ENCODE results near the gene REEP5. TPM values are rescaled to one million over a fixed set of nuclear protein-coding genes. Genes with fewer than 3 reads are reported as not detected.

The REEP5 gene
- total and polyA plus RNA-seq, 2 of the 4 experiments (the other 2 are of a cell fraction) = 49.3 to 82.0 TPM

DNA sequence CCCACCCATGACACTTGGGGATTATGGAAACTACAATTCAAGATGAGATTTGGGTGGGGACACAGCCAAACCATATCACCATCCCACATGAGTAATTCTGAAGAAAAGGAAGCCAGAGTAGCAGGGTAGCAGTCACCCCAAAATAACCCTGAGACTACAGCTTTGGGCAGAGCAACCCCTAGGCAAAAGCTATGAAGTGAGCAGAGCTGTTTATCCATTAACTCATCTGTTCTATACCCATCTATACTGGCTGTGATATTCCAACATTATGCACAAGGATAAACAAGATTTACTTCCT lies 12.3 kb upstream of the REEP5 start:
- no peak overlapping the region for H2BK5ac ChIP-seq (ENCODE audit: low read depth, low read length, poor library complexity, severe bottlenecking)
- H3K23ac ChIP-seq (ENCODE audit: low read depth, low read length) = no peak overlapping the region
- no peak overlapping the region for H2AK9ac ChIP-seq (replicated peaks; ENCODE audit: low read depth, low read length, poor library complexity)
- ChIA-PET CTCF (interaction anchor here (0.6 to 1.4 kb wide), 2 partner anchors 13 to 1231 kb away, joined by 4 to 6 read pairs; no protein-coding TSS in a partner anchor), POLR2A (ENCODE audit: unreplicated experiment) (no interaction called here)
- no peak for TF ChIP-seq CEBPB (IDR thresholded peaks at IDR 0.05; ENCODE audit: low read depth, low read length)
- TF ChIP-seq MAZ (IDR thresholded peaks at IDR 0.05; ENCODE audit: borderline replicate concordance, low read depth, low read length) = no peak
- TF ChIP-seq RFX5 (IDR thresholded peaks at IDR 0.05; ENCODE audit: low read depth, low read length) = no peak
- no peak for TF ChIP-seq BHLHE40 (IDR thresholded peaks at IDR 0.05; ENCODE audit: low read depth, low read length)
- TF ChIP-seq MAFK (IDR thresholded peaks at IDR 0.05; ENCODE audit: low read depth, low read length) = no peak
- TF ChIP-seq, protein P1, sequence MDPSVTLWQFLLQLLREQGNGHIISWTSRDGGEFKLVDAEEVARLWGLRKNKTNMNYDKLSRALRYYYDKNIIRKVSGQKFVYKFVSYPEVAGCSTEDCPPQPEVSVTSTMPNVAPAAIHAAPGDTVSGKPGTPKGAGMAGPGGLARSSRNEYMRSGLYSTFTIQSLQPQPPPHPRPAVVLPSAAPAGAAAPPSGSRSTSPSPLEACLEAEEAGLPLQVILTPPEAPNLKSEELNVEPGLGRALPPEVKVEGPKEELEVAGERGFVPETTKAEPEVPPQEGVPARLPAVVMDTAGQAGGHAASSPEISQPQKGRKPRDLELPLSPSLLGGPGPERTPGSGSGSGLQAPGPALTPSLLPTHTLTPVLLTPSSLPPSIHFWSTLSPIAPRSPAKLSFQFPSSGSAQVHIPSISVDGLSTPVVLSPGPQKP (IDR thresholded peaks at IDR 0.05; ENCODE audit: borderline replicate concordance, low read depth, low read length) = no peak
- no peak for TF ChIP-seq MXI1 (IDR thresholded peaks at IDR 0.05; ENCODE audit: borderline replicate concordance, low read depth, low read length)
- no peak for TF ChIP-seq RCOR1 (IDR thresholded peaks at IDR 0.05; ENCODE audit: insufficient replicate concordance, low read length)
- TF ChIP-seq, protein P2, sequence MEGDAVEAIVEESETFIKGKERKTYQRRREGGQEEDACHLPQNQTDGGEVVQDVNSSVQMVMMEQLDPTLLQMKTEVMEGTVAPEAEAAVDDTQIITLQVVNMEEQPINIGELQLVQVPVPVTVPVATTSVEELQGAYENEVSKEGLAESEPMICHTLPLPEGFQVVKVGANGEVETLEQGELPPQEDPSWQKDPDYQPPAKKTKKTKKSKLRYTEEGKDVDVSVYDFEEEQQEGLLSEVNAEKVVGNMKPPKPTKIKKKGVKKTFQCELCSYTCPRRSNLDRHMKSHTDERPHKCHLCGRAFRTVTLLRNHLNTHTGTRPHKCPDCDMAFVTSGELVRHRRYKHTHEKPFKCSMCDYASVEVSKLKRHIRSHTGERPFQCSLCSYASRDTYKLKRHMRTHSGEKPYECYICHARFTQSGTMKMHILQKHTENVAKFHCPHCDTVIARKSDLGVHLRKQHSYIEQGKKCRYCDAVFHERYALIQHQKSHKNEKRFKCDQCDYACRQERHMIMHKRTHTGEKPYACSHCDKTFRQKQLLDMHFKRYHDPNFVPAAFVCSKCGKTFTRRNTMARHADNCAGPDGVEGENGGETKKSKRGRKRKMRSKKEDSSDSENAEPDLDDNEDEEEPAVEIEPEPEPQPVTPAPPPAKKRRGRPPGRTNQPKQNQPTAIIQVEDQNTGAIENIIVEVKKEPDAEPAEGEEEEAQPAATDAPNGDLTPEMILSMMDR (conservative IDR thresholded peaks at IDR 0.05; ENCODE audit: low read depth, low read length) = no peak
- no peak overlapping the region for H2BK120ac ChIP-seq (ENCODE audit: low read depth, low read length)
- no peak overlapping the region for H2BK15ac ChIP-seq (ENCODE audit: low read depth, low read length)
- no peak; the same call in 1 of the 2 replicates for ATAC-seq (ENCODE audit: low read depth)
- H3K27ac ChIP-seq (ENCODE audit: insufficient read depth, low read length) = no peak overlapping the region
- H3K9me3 ChIP-seq (ENCODE audit: control insufficient read depth, insufficient read depth, low read length) = no peaks in the 10 kb centered on the region
- H4K20me1 ChIP-seq (ENCODE audit: insufficient read depth, low read length) = no peaks in the 10 kb centered on the region
- no peak overlapping the region for H4K8ac ChIP-seq (ENCODE audit: low read depth in 2 of 2, low read length in 2 of 2)
- peaks cover 7% of the 10 kb centered on the region for H3K4me1 ChIP-seq (ENCODE audit: control insufficient read depth, insufficient read depth, low read length)
- dilution Hi-C loops (cut with HindIII; ENCODE audit: low sequenced_read_pairs, unreplicated experiment) (no loop called here), intact Hi-C loops (cut with micrococcal nuclease) (no loop called here), in situ Hi-C loops (cut with MboI; ENCODE audit: low sequenced_read_pairs) (no loop called here)
- peak overlapping the region; percentile 33; the same call in 1 of the 2 replicates for H3K4me2 ChIP-seq (ENCODE audit: low read depth, low read length)
- H3K9ac ChIP-seq (ENCODE audit: low read depth, low read length) = no peak overlapping the region
- H2BK20ac ChIP-seq (ENCODE audit: low read depth, low read length) = peak overlapping the region; percentile 20; the same call in 1 of the 2 replicates
- no peak overlapping the region for H3K4me3 ChIP-seq (ENCODE audit: insufficient read depth, low read depth, low read length)
- H4K5ac ChIP-seq (ENCODE audit: low read depth, low read length) = peak overlapping the region; percentile 59
- no peak overlapping the region for H3K56ac ChIP-seq (ENCODE audit: extremely low read depth, insufficient read depth, low read length)
- H3K18ac ChIP-seq (ENCODE audit: low read depth, low read length) = peak overlapping the region; percentile 3; the same call in 1 of the 2 replicates
- no peak overlapping the region for H2AFZ ChIP-seq (replicated peaks; ENCODE audit: low read length, poor library complexity)
- H3K14ac ChIP-seq (replicated peaks; ENCODE audit: low read depth, low read length) = no peak overlapping the region
- H3K9me1 ChIP-seq (ENCODE audit: insufficient read depth, low read length) = peaks cover 2% of the 10 kb centered on the region; the same call in 1 of the 2 replicates
- no peak overlapping the region for H3K4ac ChIP-seq (ENCODE audit: low read depth, low read length)
- no peak overlapping the region; the same call in 1 of the 2 replicates for H2AK5ac ChIP-seq (ENCODE audit: low read depth, low read length)
- no peak for DNase-seq
- BruUV-seq (replicated peaks) = no TSS peak
- no peaks in the 10 kb centered on the region; a peak in 1 of 4 replicates for H3K79me1 ChIP-seq (ENCODE audit: low read depth in 1 of 2, low read length in 2 of 2)
- no peaks in the 10 kb centered on the region for H3K36me3 ChIP-seq (ENCODE audit: control insufficient read depth, insufficient read depth, low read length)
- H3K27me3 ChIP-seq (ENCODE audit: control insufficient read depth, insufficient read depth, low read length) = no peaks in the 10 kb centered on the region
- no peak overlapping the region for H4K91ac ChIP-seq (ENCODE audit: insufficient read depth, low read depth, low read length)
